Liver (tissue), 9 donors: ENCODE measurements around the gene PIGM. TPM values are rescaled to one million over a fixed set of nuclear protein-coding genes. Genes with fewer than 3 reads are reported as not detected.

Source experiments
- DNase-seq: peaks from one replicate; pipeline ENCODE4 v3.0.0-alpha.2; 2017; ENCODE audit warnings: low spot score
- H3K27ac ChIP-seq, 2 donors: one replicate each; pipeline ENCODE4 v1.7.0; 2013; ENCODE audit warnings: inconsistent platforms in 2 of 2, low read length in 2 of 2, control low read depth in 1 of 2, low read depth in 1 of 2, mild to moderate bottlenecking in 1 of 2
- H3K27me3 ChIP-seq, 4 donors: one replicate each; pipeline versions ENCODE4 v1.6.1 to v1.7.0; 2013; ENCODE audit warnings: low read length in 3 of 4, inconsistent platforms in 1 of 4, mild to moderate bottlenecking in 1 of 4, moderate library complexity in 1 of 4; ENCODE audit not compliant: control insufficient read depth in 4 of 4, insufficient read depth in 4 of 4
- H3K36me3 ChIP-seq, 4 donors: one replicate each; pipeline versions ENCODE4 v1.6.1 to v1.7.0; 2013; ENCODE audit warnings: low read length in 3 of 4, mild to moderate bottlenecking in 3 of 4, low read depth in 1 of 4, moderate library complexity in 1 of 4; ENCODE audit not compliant: control insufficient read depth in 4 of 4, insufficient read depth in 3 of 4
- H3K4me1 ChIP-seq, 4 donors: one replicate each; pipeline versions ENCODE4 v1.6.1 to v1.7.0; 2013; ENCODE audit warnings: low read length in 3 of 4, mild to moderate bottlenecking in 3 of 4, moderate library complexity in 1 of 4; ENCODE audit not compliant: control insufficient read depth in 4 of 4, insufficient read depth in 4 of 4
- H3K4me3 ChIP-seq, 3 donors: one replicate each; pipeline versions ENCODE4 v1.6.1 to v1.7.0; 2013; ENCODE audit warnings: low read length in 3 of 3, control low read depth in 1 of 3, low read depth in 1 of 3, mild to moderate bottlenecking in 1 of 3
- H3K9ac ChIP-seq, 2 donors: one replicate each; pipeline ENCODE4 v1.7.0; 2013; ENCODE audit warnings: low read length in 2 of 2, mild to moderate bottlenecking in 2 of 2, moderate library complexity in 2 of 2, control low read depth in 1 of 2, low read depth in 1 of 2
- H3K9me3 ChIP-seq, 4 donors: one replicate each; pipeline versions ENCODE4 v1.6.1 to v1.7.0; 2013; ENCODE audit warnings: low read length in 3 of 4; ENCODE audit not compliant: control insufficient read depth in 4 of 4
- ATF3 ChIP-seq: IDR thresholded peaks from 2 replicates; pipeline ENCODE4 v1.6.1; 2016; ENCODE audit warnings: antibody characterized with exemption
- EGR1 ChIP-seq, 2 donors: IDR thresholded peaks; 2 replicates each; pipeline ENCODE4 v1.6.1; 2016 to 2018; ENCODE audit warnings: antibody characterized with exemption in 2 of 2, low read depth in 2 of 2
- FOXA1 ChIP-seq: IDR thresholded peaks from 2 replicates; pipeline ENCODE4 v1.6.1; 2016; ENCODE audit warnings: antibody characterized with exemption
- GABPA ChIP-seq, 2 donors: IDR thresholded peaks in 1 of 2; conservative IDR thresholded peaks in 1 of 2; 2 replicates each; pipeline ENCODE4 v1.6.1; 2016; ENCODE audit warnings: antibody characterized with exemption in 2 of 2, mild to moderate bottlenecking in 1 of 2, moderate library complexity in 1 of 2
- HNF4A ChIP-seq, 2 donors: conservative IDR thresholded peaks; 2 replicates each; pipeline ENCODE4 v1.6.1; 2016; ENCODE audit warnings: antibody characterized with exemption in 2 of 2, mild to moderate bottlenecking in 2 of 2
- HNF4G ChIP-seq: IDR thresholded peaks from 2 replicates; pipeline ENCODE4 v1.6.1; 2016; ENCODE audit warnings: antibody characterized with exemption
- JUND ChIP-seq, 2 donors: IDR thresholded peaks; 2 replicates each; pipeline ENCODE4 v1.6.1; 2016; ENCODE audit warnings: antibody characterized with exemption in 2 of 2
- NR2F2 ChIP-seq: IDR thresholded peaks from 2 replicates; pipeline ENCODE4 v1.6.1; 2016; ENCODE audit warnings: antibody characterized with exemption
- RAD21 ChIP-seq, 2 donors: IDR thresholded peaks; 2 replicates each; pipeline ENCODE4 v1.6.1; 2016; ENCODE audit warnings: antibody characterized with exemption in 2 of 2, mild to moderate bottlenecking in 2 of 2
- REST ChIP-seq: IDR thresholded peaks from 2 replicates; pipeline ENCODE4 v1.6.1; 2016; ENCODE audit warnings: antibody characterized with exemption, mild to moderate bottlenecking
- SP1 ChIP-seq: IDR thresholded peaks from 2 replicates; pipeline ENCODE4 v1.6.1; 2018; ENCODE audit warnings: antibody characterized with exemption, mild to moderate bottlenecking
- TAF1 ChIP-seq: conservative IDR thresholded peaks from 2 replicates; pipeline ENCODE4 v1.6.1; 2016; ENCODE audit warnings: antibody characterized with exemption, mild to moderate bottlenecking
- YY1 ChIP-seq: IDR thresholded peaks from 2 replicates; pipeline ENCODE4 v1.6.1; 2016; ENCODE audit warnings: antibody characterized with exemption, mild to moderate bottlenecking
- WGBS: extraction: QIAGEN DNeasy Blood & Tissue Kit; methylation state at CpG from one replicate; pipeline ENCODE4 v1.1.7; 2013; 5-methylcytosine and 5-hydroxymethylcytosine counted together
- polyA plus RNA-seq, 2 donors: library from polyadenylated mRNA; stranded (reverse) in 1 of 2; unstranded in 1 of 2; fragments of 200-250 nt in 1 of 2; fragments of >200 nt in 1 of 2; fragmentation: Nextera tagmentation in 1 of 2; extraction: Ambion mirVana in 1 of 2; gene quantifications; one replicate each; pipeline versions ENCODE4 v1.2.1 to v1.2.3, GENCODE V29; 2013 to 2015
- total RNA-seq, 2 donors: library from RNA; depleted of rRNA; stranded (reverse); fragments of >200 nt; gene quantifications; one replicate each; pipeline ENCODE4 v1.2.3, GENCODE V29; 2014
- TF ChIP-seq, protein P1 (sequence below): IDR thresholded peaks from 2 replicates; pipeline ENCODE4 v1.6.1; 2016; ENCODE audit warnings: antibody characterized with exemption
- TF ChIP-seq, protein P2 (sequence below): IDR thresholded peaks from 2 replicates; pipeline ENCODE4 v1.6.1; 2016; ENCODE audit warnings: antibody characterized with exemption
- TF ChIP-seq, protein P3 (sequence below): fragments of 150-350 bp; IDR thresholded peaks from 2 replicates; pipeline ENCODE4 v1.5.1; 2017; ENCODE audit warnings: improper control_type of control experiment, low read depth, low read length; ENCODE audit not compliant: missing input control
- donor health status: healthy.
- donor health status: healthy.
- donor health status: healthy.
- donor health status: healthy.
- donor health status: healthy.

The PIGM gene
- total and polyA plus RNA-seq, 4 donors: 2.9 to 4.2 (median 3.6) TPM

- Histone ChIP-seq H3K4me1 (no peaks in the 10 kb centered on the region), H3K27me3 (no peaks in the 10 kb centered on the region), H3K9ac (no peak overlapping the region), H3K27ac (no peak overlapping the region), H3K4me3 (no peak overlapping the region), H3K36me3 (no peaks in the 10 kb centered on the region), H3K9me3 (no peaks in the 10 kb centered on the region)
- TF ChIP-seq HNF4A (conservative IDR thresholded peaks at IDR 0.05) (no peak), NR2F2 (no peak), RAD21 (IDR thresholded peaks at IDR 0.05) (no peak), YY1 (no peak), HNF4G (no peak), REST (no peak), GABPA (IDR thresholded peaks at IDR 0.05 in 1 of 2, conservative IDR thresholded peaks at IDR 0.05 in 1 of 2) (no peak), EGR1 (IDR thresholded peaks at IDR 0.05; ENCODE audit: low read depth in 2 of 2) (no peak), JUND (IDR thresholded peaks at IDR 0.05) (no peak), ATF3 (no peak), FOXA1 (no peak)
- TF ChIP-seq, protein P1, sequence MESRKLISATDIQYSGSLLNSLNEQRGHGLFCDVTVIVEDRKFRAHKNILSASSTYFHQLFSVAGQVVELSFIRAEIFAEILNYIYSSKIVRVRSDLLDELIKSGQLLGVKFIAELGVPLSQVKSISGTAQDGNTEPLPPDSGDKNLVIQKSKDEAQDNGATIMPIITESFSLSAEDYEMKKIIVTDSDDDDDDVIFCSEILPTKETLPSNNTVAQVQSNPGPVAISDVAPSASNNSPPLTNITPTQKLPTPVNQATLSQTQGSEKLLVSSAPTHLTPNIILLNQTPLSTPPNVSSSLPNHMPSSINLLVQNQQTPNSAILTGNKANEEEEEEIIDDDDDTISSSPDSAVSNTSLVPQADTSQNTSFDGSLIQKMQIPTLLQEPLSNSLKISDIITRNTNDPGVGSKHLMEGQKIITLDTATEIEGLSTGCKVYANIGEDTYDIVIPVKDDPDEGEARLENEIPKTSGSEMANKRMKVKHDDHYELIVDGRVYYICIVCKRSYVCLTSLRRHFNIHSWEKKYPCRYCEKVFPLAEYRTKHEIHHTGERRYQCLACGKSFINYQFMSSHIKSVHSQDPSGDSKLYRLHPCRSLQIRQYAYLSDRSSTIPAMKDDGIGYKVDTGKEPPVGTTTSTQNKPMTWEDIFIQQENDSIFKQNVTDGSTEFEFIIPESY: no peak
- DNase-seq: no peak
- WGBS: 85% methylated on average over 2 of the region's 2 CpGs
These were observed 30.4 kb downstream of the PIGM start for GRCh38 chr1:160001440-160001839.

- Histone ChIP-seq H3K27ac (no peak overlapping the region), H3K4me1 (no peaks in the 10 kb centered on the region), H3K9me3 (no peaks in the 10 kb centered on the region), H3K27me3 (no peaks in the 10 kb centered on the region), H3K36me3 (no peaks in the 10 kb centered on the region), H3K4me3 (no peak overlapping the region), H3K9ac (no peak overlapping the region)
- no peak for DNase-seq
- WGBS: 62% methylated on average over 4 of the region's 4 CpGs
- TF ChIP-seq, protein P2, sequence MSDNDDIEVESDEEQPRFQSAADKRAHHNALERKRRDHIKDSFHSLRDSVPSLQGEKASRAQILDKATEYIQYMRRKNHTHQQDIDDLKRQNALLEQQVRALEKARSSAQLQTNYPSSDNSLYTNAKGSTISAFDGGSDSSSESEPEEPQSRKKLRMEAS: no peak
- TF ChIP-seq SP1: no peak
- TF ChIP-seq GABPA (IDR thresholded peaks at IDR 0.05 in 1 of 2, conservative IDR thresholded peaks at IDR 0.05 in 1 of 2): no peak
These were observed 32.6 kb downstream of the PIGM start for GRCh38 chr1:159999204-159999603.

DNA sequence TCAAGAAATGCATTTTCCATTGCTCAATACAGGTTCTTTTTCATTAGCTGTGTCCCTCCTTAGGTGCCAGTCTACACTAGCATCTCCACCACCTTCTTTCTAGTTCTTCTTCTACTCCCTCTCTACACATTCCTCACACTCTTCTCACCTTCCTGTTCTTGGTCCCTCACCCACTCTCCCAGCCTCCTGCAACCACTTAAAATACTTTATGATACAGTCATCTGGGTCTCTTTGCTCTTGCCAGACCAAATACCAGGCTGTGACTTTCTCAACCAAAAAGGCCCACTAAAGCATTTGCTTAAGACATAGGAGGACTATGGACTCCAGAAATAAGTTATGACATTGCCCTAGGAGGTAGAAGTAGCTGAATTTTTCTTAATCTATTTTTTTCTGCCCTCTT, 35.1 kb downstream of the PIGM start:
- Histone ChIP-seq H3K27me3 (no peaks in the 10 kb centered on the region), H3K4me1 (peaks cover 0 to 7% (median 5%) of the 10 kb centered on the region in 4 donors), H3K9ac (no peak overlapping the region), H3K27ac (no peak overlapping the region), H3K4me3 (no peak overlapping the region), H3K9me3 (no peaks in the 10 kb centered on the region), H3K36me3 (no peaks in the 10 kb centered on the region)
- no peak for DNase-seq
- no peak for TF ChIP-seq REST
- TF ChIP-seq JUND (IDR thresholded peaks at IDR 0.05): no peak
- TF ChIP-seq HNF4G: no peak
- no peak for TF ChIP-seq HNF4A (conservative IDR thresholded peaks at IDR 0.05)
- TF ChIP-seq ATF3: no peak
- no peak for TF ChIP-seq GABPA (IDR thresholded peaks at IDR 0.05 in 1 of 2, conservative IDR thresholded peaks at IDR 0.05 in 1 of 2)
- TF ChIP-seq, protein P3, sequence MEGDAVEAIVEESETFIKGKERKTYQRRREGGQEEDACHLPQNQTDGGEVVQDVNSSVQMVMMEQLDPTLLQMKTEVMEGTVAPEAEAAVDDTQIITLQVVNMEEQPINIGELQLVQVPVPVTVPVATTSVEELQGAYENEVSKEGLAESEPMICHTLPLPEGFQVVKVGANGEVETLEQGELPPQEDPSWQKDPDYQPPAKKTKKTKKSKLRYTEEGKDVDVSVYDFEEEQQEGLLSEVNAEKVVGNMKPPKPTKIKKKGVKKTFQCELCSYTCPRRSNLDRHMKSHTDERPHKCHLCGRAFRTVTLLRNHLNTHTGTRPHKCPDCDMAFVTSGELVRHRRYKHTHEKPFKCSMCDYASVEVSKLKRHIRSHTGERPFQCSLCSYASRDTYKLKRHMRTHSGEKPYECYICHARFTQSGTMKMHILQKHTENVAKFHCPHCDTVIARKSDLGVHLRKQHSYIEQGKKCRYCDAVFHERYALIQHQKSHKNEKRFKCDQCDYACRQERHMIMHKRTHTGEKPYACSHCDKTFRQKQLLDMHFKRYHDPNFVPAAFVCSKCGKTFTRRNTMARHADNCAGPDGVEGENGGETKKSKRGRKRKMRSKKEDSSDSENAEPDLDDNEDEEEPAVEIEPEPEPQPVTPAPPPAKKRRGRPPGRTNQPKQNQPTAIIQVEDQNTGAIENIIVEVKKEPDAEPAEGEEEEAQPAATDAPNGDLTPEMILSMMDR: no peak
- TF ChIP-seq TAF1: no peak
- no peak for TF ChIP-seq RAD21 (IDR thresholded peaks at IDR 0.05)
